IPS-15b (cell line): Measurements from ENCODE around the gene EDN2.

ENCODE experiments used
- H3K27me3 ChIP-seq: one replicate; pipeline ENCODE4 v1.6.1; 2013; ENCODE audit warnings: low read length; ENCODE audit not compliant: control insufficient read depth, insufficient read depth
- H3K36me3 ChIP-seq: one replicate; pipeline ENCODE4 v1.6.1; 2013; ENCODE audit warnings: low read length; ENCODE audit not compliant: control insufficient read depth, insufficient read depth
- H3K4me1 ChIP-seq: one replicate; pipeline ENCODE4 v1.6.1; 2013; ENCODE audit warnings: mild to moderate bottlenecking, low read length; ENCODE audit not compliant: control insufficient read depth, insufficient read depth
- H3K4me3 ChIP-seq: one replicate; pipeline ENCODE4 v1.5.1; 2013; ENCODE audit warnings: low read depth, low read length
- H3K9ac ChIP-seq: one replicate; pipeline ENCODE4 v1.6.1; 2013; ENCODE audit warnings: low read depth, mild to moderate bottlenecking, low read length
- H3K9me3 ChIP-seq: one replicate; pipeline ENCODE4 v1.6.1; 2013; ENCODE audit warnings: mild to moderate bottlenecking, low read length; ENCODE audit not compliant: control insufficient read depth, insufficient read depth

EDN2 gene

GRCh38 chr1:41448821-41449220 is 35.7 kb downstream of the EDN2 start:
- no peaks in the 10 kb centered on the region for H3K4me1 ChIP-seq
- no peak overlapping the region for H3K4me3 ChIP-seq
- no peak overlapping the region for H3K9ac ChIP-seq

GRCh38 chr1:41447995-41448770 is 36.3 kb downstream of the EDN2 start:
- no peak overlapping the region for H3K4me3 ChIP-seq
- no peaks in the 10 kb centered on the region for H3K4me1 ChIP-seq
- no peaks in the 10 kb centered on the region for H3K36me3 ChIP-seq

More at GRCh38 chr1:41448821-41449220, 35.7 kb downstream of the EDN2 start:
- no peaks in the 10 kb centered on the region for H3K9me3 ChIP-seq
- H3K36me3 ChIP-seq = no peaks in the 10 kb centered on the region
- no peaks in the 10 kb centered on the region for H3K27me3 ChIP-seq

GRCh38 chr1:41446851-41447610 is 37.5 kb downstream of the EDN2 start:
- H3K9ac ChIP-seq = no peak overlapping the region
- no peak overlapping the region for H3K4me3 ChIP-seq
- H3K9me3 ChIP-seq = no peaks in the 10 kb centered on the region
- no peaks in the 10 kb centered on the region for H3K4me1 ChIP-seq
- H3K36me3 ChIP-seq = no peaks in the 10 kb centered on the region
- no peaks in the 10 kb centered on the region for H3K27me3 ChIP-seq

More at GRCh38 chr1:41447995-41448770, 36.3 kb downstream of the EDN2 start:
- Histone ChIP-seq H3K9ac (no peak overlapping the region), H3K9me3 (no peaks in the 10 kb centered on the region), H3K27me3 (no peaks in the 10 kb centered on the region)

- Histone ChIP-seq H3K9me3 (no peaks in the 10 kb centered on the region), H3K27me3 (no peaks in the 10 kb centered on the region), H3K36me3 (no peaks in the 10 kb centered on the region), H3K4me1 (no peaks in the 10 kb centered on the region), H3K4me3 (no peak overlapping the region), H3K9ac (no peak overlapping the region)
Observed at GRCh38 chr1:41444785-41445184, 39.7 kb downstream of the EDN2 start.

GRCh38 chr1:41444246-41444645 is 40.2 kb downstream of the EDN2 start:
- H3K9me3 ChIP-seq = no peaks in the 10 kb centered on the region
- no peaks in the 10 kb centered on the region for H3K36me3 ChIP-seq
- H3K9ac ChIP-seq = no peak overlapping the region
- no peaks in the 10 kb centered on the region for H3K4me1 ChIP-seq
- no peak overlapping the region for H3K4me3 ChIP-seq
- no peaks in the 10 kb centered on the region for H3K27me3 ChIP-seq

GRCh38 chr1:41442697-41443251 is 41.7 kb downstream of the EDN2 start:
- Histone ChIP-seq H3K4me3 (no peak overlapping the region), H3K9me3 (no peaks in the 10 kb centered on the region), H3K4me1 (no peaks in the 10 kb centered on the region), H3K36me3 (no peaks in the 10 kb centered on the region), H3K27me3 (no peaks in the 10 kb centered on the region), H3K9ac (no peak overlapping the region)

- Histone ChIP-seq H3K4me1 (peaks cover 6% of the 10 kb centered on the region), H3K27me3 (no peaks in the 10 kb centered on the region), H3K9ac (no peak overlapping the region), H3K36me3 (no peaks in the 10 kb centered on the region), H3K4me3 (no peak overlapping the region), H3K9me3 (no peaks in the 10 kb centered on the region)
Observed at GRCh38 chr1:41440321-41441085, 44.0 kb downstream of the EDN2 start.

- H3K36me3 ChIP-seq = no peaks in the 10 kb centered on the region
- H3K9ac ChIP-seq = no peak overlapping the region
- H3K4me1 ChIP-seq = peaks cover 6% of the 10 kb centered on the region
- H3K27me3 ChIP-seq = no peaks in the 10 kb centered on the region
- no peak overlapping the region for H3K4me3 ChIP-seq
- H3K9me3 ChIP-seq = no peaks in the 10 kb centered on the region
Observed at GRCh38 chr1:41439234-41439633, 45.2 kb downstream of the EDN2 start.

GRCh38 chr1:41438711-41439110 is 45.8 kb downstream of the EDN2 start:
- Histone ChIP-seq H3K36me3 (no peaks in the 10 kb centered on the region), H3K9me3 (no peaks in the 10 kb centered on the region), H3K9ac (no peak overlapping the region), H3K4me3 (no peak overlapping the region), H3K27me3 (no peaks in the 10 kb centered on the region), H3K4me1 (peaks cover 6% of the 10 kb centered on the region)

GRCh38 chr1:41437011-41437355 is 47.5 kb downstream of the EDN2 start:
- Histone ChIP-seq H3K9ac (no peak overlapping the region), H3K36me3 (no peaks in the 10 kb centered on the region), H3K27me3 (no peaks in the 10 kb centered on the region), H3K4me3 (no peak overlapping the region), H3K9me3 (no peaks in the 10 kb centered on the region), H3K4me1 (peaks cover 8% of the 10 kb centered on the region)

- H3K9me3 ChIP-seq = no peaks in the 10 kb centered on the region
- H3K9ac ChIP-seq = no peak overlapping the region
- peaks cover 8% of the 10 kb centered on the region for H3K4me1 ChIP-seq
- no peaks in the 10 kb centered on the region for H3K36me3 ChIP-seq
- no peak overlapping the region for H3K4me3 ChIP-seq
- H3K27me3 ChIP-seq = no peaks in the 10 kb centered on the region
Observed at GRCh38 chr1:41436281-41437010, 48.0 kb downstream of the EDN2 start.
